Keratinocyte (primary cell): ENCODE results near the gene DOCK7. TPM values are rescaled to one million over a fixed set of nuclear protein-coding genes. Genes with fewer than 3 reads are reported as not detected.

ENCODE experiments used
- DNase-seq: peaks from one replicate; pipeline ENCODE4 v3.0.0-alpha.2; 2011; ENCODE audit warnings: low read depth, missing footprints, low spot score
- FAIRE-seq: peaks from 2 replicates; lab custom pipeline; 2011; peaks lifted over from hg19 to GRCh38; lab: Jason Lieb, UNC
- H2AFZ ChIP-seq: 2 replicates; pipeline ENCODE4 v1.6.0; 2012; ENCODE audit warnings: low read length, control low read depth, inconsistent platforms; ENCODE audit not compliant: control insufficient read depth
- H3K27ac ChIP-seq: 2 replicates; pipeline ENCODE4 v1.5.1; 2011; ENCODE audit warnings: low read length; ENCODE audit not compliant: control insufficient read depth, insufficient read depth
- H3K27me3 ChIP-seq: 3 replicates; pipeline ENCODE4 v1.6.0; 2011; ENCODE audit warnings: low read length; ENCODE audit not compliant: control insufficient read depth, insufficient read depth; ENCODE audit errors: extremely low read depth
- H3K36me3 ChIP-seq, 2 experiments: 2 replicates in 1 of 2; 3 replicates in 1 of 2; pipeline ENCODE4 v1.5.1; 2011; ENCODE audit warnings: low read length in 2 of 2, mild to moderate bottlenecking in 1 of 2; ENCODE audit not compliant: control insufficient read depth in 2 of 2, insufficient read depth in 2 of 2; ENCODE audit errors: extremely low read depth in 1 of 2
- H3K4me1 ChIP-seq: 3 replicates; pipeline ENCODE4 v1.5.1; 2011; ENCODE audit warnings: low read length; ENCODE audit not compliant: control insufficient read depth, insufficient read depth; ENCODE audit errors: extremely low read depth
- H3K4me2 ChIP-seq: 3 replicates; pipeline ENCODE4 v1.6.0; 2011; ENCODE audit warnings: low read depth, low read length; ENCODE audit not compliant: control insufficient read depth, insufficient read depth; ENCODE audit errors: extremely low read depth
- H3K4me3 ChIP-seq, 3 experiments: fragments of 200-600 bp in 1 of 3; sonication (generic) in 1 of 3; 2 replicates in 2 of 3; 3 replicates in 1 of 3; pipeline ENCODE4 v1.5.1; 2011 to 2016; ENCODE audit warnings: low read length in 3 of 3, mild to moderate bottlenecking in 3 of 3, control low read depth in 2 of 3, inconsistent platforms in 1 of 3, low read depth in 1 of 3, mixed read lengths in 1 of 3, mixed run types in 1 of 3, moderate library complexity in 1 of 3; ENCODE audit not compliant: control insufficient read depth in 2 of 3, insufficient read depth in 2 of 3; ENCODE audit errors: extremely low read depth in 1 of 3
- H3K79me2 ChIP-seq: 2 replicates; pipeline ENCODE4 v1.6.0; 2012; ENCODE audit warnings: low read length; ENCODE audit not compliant: control insufficient read depth, insufficient read depth
- H3K9ac ChIP-seq: 3 replicates; pipeline ENCODE4 v1.6.0; 2011; ENCODE audit warnings: low read length; ENCODE audit not compliant: control insufficient read depth, insufficient read depth; ENCODE audit errors: extremely low read depth
- H3K9me1 ChIP-seq: 3 replicates; pipeline ENCODE4 v1.6.0; 2011; ENCODE audit warnings: low read length; ENCODE audit not compliant: control insufficient read depth, insufficient read depth; ENCODE audit errors: extremely low read depth
- H3K9me3 ChIP-seq: 2 replicates; pipeline ENCODE4 v1.5.1; 2012; ENCODE audit warnings: low read depth, low read length; ENCODE audit not compliant: control insufficient read depth
- H4K20me1 ChIP-seq: 3 replicates; pipeline ENCODE4 v1.6.0; 2011; ENCODE audit warnings: low read length; ENCODE audit not compliant: control insufficient read depth, insufficient read depth; ENCODE audit errors: extremely low read depth
- CTCF ChIP-seq, 3 experiments: IDR thresholded peaks in 1 of 3; conservative IDR thresholded peaks in 1 of 3; optimal IDR thresholded peaks in 1 of 3; 2 replicates in 2 of 3; 3 replicates in 1 of 3; pipeline versions ENCODE3 to v1.5.1; 2011; ENCODE audit warnings: low read length in 3 of 3, mild to moderate bottlenecking in 3 of 3, moderate library complexity in 2 of 3, control low read depth in 1 of 3, inconsistent platforms in 1 of 3; ENCODE audit not compliant: insufficient read depth in 2 of 3; ENCODE audit errors: extremely low read depth in 1 of 3
- EZH2 ChIP-seq: IDR thresholded peaks from one replicate; pipeline ENCODE4 v1.6.1; 2012; ENCODE audit warnings: inconsistent platforms, mild to moderate bottlenecking, low read length, moderate library complexity
- dilution Hi-C: fragments of 300-500 bp; cut with MboI; formaldehyde crosslinking; loops from one replicate; pipeline ENCODE4 v1.7.0; 2020; ENCODE audit warnings: low sequenced_read_pairs; ENCODE audit not compliant: extremely low pct_ligation_motif_present
- polyA plus RNA-seq, 5 experiments: library from polyadenylated mRNA; depleted of rRNA in 3 of 5; stranded (reverse) in 3 of 5; stranded (forward) in 1 of 5; unstranded in 1 of 5; fragments of >200 nt; gene quantifications; 1 replicate in 1 of 5; 2 replicates in 3 of 5; 3 replicates in 1 of 5; pipeline versions ENCODE4 v1.2.1 to v1.2.3, GENCODE V29; 2011 to 2012; ENCODE audit warnings: missing spikeins in 2 of 5, low read depth in 1 of 5, low replicate concordance in 1 of 5

Gene DOCK7
- polyA plus RNA-seq, 1 donor (not counting 4 experiments of a cell fraction or from before 2014, with no cell fraction given) = 66.9 TPM

DNA sequence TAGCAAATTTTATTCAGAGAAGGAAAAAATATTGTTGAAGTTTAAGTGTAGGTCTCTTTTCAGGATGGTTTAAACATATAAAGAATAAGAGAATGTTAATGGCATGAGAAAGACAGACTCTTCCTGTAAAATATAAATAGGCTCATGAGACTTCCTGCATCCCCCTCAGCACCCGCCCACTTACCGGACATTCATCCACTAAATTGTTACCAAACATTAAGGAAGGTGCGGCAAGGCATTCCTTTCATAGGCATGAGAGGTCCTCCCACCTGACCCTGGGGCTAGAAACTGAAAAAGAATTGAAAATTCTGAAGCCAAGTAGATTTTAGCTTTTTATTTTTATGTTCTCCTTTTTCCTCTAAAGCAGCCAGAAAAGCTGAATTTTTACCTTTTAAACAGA, 261.9 kb downstream of the DOCK7 start:
- H3K27ac ChIP-seq = no peak overlapping the region
- H3K4me3 ChIP-seq = no peak overlapping the region
- no peaks in the 10 kb centered on the region for H3K9me1 ChIP-seq
- no peaks in the 10 kb centered on the region for H3K79me2 ChIP-seq
- H3K36me3 ChIP-seq = no peaks in the 10 kb centered on the region
- peaks cover 5% of the 10 kb centered on the region for H3K4me1 ChIP-seq
- no peak overlapping the region for H3K4me2 ChIP-seq
- H2AFZ ChIP-seq = no peak overlapping the region
- FAIRE-seq (no peak), DNase-seq (no peak)
- H3K9me3 ChIP-seq = no peaks in the 10 kb centered on the region
- H3K27me3 ChIP-seq = no peaks in the 10 kb centered on the region
- no peak for TF ChIP-seq CTCF (optimal IDR thresholded peaks at IDR 0.05 in 1 of 3, IDR thresholded peaks at IDR 0.05 in 1 of 3, conservative IDR thresholded peaks at IDR 0.05 in 1 of 3; ENCODE audit: extremely low read depth in 1 of 3, insufficient read depth in 2 of 3, low read length in 3 of 3)
- no peak for TF ChIP-seq EZH2
- no peak overlapping the region for H3K9ac ChIP-seq
- H4K20me1 ChIP-seq = no peaks in the 10 kb centered on the region
- dilution Hi-C loops = no loop called here

DNA sequence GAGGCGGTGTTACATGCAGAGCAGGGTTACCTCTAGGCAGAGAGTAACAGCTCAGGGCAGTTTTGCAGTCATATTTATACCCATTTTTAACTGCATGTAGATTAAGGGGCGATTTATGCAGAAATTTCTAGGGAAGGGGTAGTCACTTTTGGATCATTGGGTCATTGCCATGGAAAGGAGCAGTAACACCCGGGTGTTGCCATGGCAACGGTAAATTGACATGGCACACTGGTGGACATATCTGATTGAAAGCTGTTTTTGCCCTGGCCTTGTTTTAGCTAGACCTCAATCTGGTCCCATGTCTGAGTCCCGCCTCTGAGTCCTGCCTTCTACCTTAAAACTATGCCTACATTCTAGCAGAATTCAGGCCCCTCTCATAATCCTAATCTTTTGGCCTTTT, 263.1 kb downstream of the DOCK7 start:
- TF ChIP-seq CTCF (optimal IDR thresholded peaks at IDR 0.05 in 1 of 3, IDR thresholded peaks at IDR 0.05 in 1 of 3, conservative IDR thresholded peaks at IDR 0.05 in 1 of 3; ENCODE audit: extremely low read depth in 1 of 3, insufficient read depth in 2 of 3, low read length in 3 of 3) (no peak), EZH2 (no peak)
- Histone ChIP-seq H3K27ac (no peak overlapping the region), H3K9me3 (no peaks in the 10 kb centered on the region), H3K4me3 (no peak overlapping the region), H3K4me2 (no peak overlapping the region), H3K9ac (no peak overlapping the region), H2AFZ (no peak overlapping the region), H3K36me3 (no peaks in the 10 kb centered on the region), H4K20me1 (no peaks in the 10 kb centered on the region), H3K79me2 (no peaks in the 10 kb centered on the region), H3K27me3 (no peaks in the 10 kb centered on the region), H3K4me1 (peaks cover 5% of the 10 kb centered on the region), H3K9me1 (no peaks in the 10 kb centered on the region)
- dilution Hi-C loops = no loop called here
- FAIRE-seq = no peak
- no peak for DNase-seq
